ENCODE measurements around the gene FAM20C. TPM values are rescaled to one million over a fixed set of nuclear protein-coding genes. Genes with fewer than 3 reads are reported as not detected.

The FAM20C gene
- total and polyA plus RNA-seq, 2 of the 8 experiments (the other 6 are each of a cell fraction or from before 2014, with no cell fraction given) = 9.5 to 34.8 TPM

DNA sequence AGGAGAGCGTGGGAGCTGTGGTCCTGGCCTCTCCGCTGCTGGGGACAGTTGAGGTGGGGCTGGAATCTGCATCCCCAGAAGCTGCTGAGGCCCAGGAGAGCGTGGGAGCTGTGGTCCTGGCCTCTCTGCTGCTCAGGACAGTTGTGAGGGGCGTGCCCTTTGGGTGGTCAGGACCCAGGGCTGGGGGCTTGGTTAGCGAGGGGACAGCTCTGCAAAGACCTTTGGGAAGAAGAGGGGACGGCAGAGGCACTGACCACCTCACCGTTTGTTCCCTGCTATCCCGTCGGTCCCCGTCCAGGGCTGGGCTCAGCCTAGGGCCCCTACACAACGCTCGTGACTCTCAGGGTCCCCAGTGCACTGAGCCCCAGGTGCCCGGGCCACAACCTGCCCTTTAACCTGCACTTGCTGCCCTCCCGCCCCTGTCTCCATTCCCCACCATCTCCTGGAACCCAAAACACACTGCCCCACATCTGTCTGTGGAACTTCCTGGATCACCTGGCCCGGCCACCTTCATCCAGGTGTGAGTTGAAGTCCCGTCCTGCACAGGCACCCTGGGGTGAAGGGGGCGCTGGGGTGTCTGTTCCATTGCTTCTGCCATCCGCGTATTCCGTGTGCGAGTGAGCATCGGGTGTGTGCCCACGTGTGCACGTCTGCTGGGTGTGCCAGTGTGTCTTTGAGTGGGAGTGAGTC is 111.7 kb downstream of the FAM20C start:
- Histone ChIP-seq H3K56ac (replicated peaks; ENCODE audit: insufficient read length, low read depth, low read length) (no peak overlapping the region), H2BK12ac (ENCODE audit: low read depth, low read length) (peak overlapping the region; percentile 1; the same call in 1 of the 2 replicates), H3K14ac (ENCODE audit: insufficient read length) (no peak overlapping the region), H4K5ac (ENCODE audit: insufficient read length, low read depth, low read length) (no peak overlapping the region), H4K20me1 (replicated peaks in 1 of 2; ENCODE audit: control insufficient read depth in 1 of 2, insufficient read depth in 2 of 2, low read length in 2 of 2) (peaks cover 0 to 6% of the 10 kb centered on the region in 2 experiments), H3K23ac (ENCODE audit: insufficient read length) (no peak overlapping the region), H3K9me3 (ENCODE audit: insufficient read depth in 2 of 2, low read depth in 1 of 2, low read length in 1 of 2) (peaks cover 9% of the 10 kb centered on the region in 2 experiments; a peak in 3 of 4 replicates), H4K91ac (replicated peaks; ENCODE audit: insufficient read length, low read length) (no peak overlapping the region), H3K4me3 (ENCODE audit: extremely low read depth in 1 of 4, insufficient read depth in 2 of 4, low read depth in 3 of 4, low read length in 4 of 4) (no peak overlapping the region), H2AK5ac (ENCODE audit: low read depth, low read length) (peak overlapping the region; percentile 56; the same call in 1 of the 2 replicates), H2BK15ac (ENCODE audit: low read length) (no peak overlapping the region), H3K4me1 (replicated peaks in 1 of 4; ENCODE audit: control insufficient read depth in 3 of 4, insufficient read depth in 4 of 4, low read length in 3 of 4) (no peaks in the 10 kb centered on the region), H3K27ac (ENCODE audit: low read depth, low read length) (no peak overlapping the region), H2BK20ac (ENCODE audit: low read length) (no peak overlapping the region), H3K4me2 (ENCODE audit: insufficient read depth in 1 of 2, low read depth in 2 of 2, low read length in 2 of 2) (no peak overlapping the region), H2BK120ac (replicated peaks; ENCODE audit: low read depth, low read length) (no peak overlapping the region), H3K27me3 (replicated peaks in 1 of 4; ENCODE audit: control insufficient read depth in 3 of 4, extremely low read depth in 1 of 4, insufficient read depth in 3 of 4, low read length in 3 of 4) (no peaks in the 10 kb centered on the region), H3K79me1 (ENCODE audit: low read depth, low read length) (no peaks in the 10 kb centered on the region), H3K23me2 (ENCODE audit: low read depth, low read length) (peaks cover 3% of the 10 kb centered on the region; the same call in 1 of the 2 replicates), H4K8ac (ENCODE audit: extremely low read depth, insufficient read depth, low read length) (no peak overlapping the region), H2AFZ (ENCODE audit: low read length) (no peak overlapping the region), H2BK5ac (ENCODE audit: low read depth, low read length) (no peak overlapping the region), H3K18ac (ENCODE audit: extremely low read depth, low read length) (no peak overlapping the region), H3K4ac (replicated peaks; ENCODE audit: insufficient read length, low read depth, low read length) (no peak overlapping the region), H3K79me2 (ENCODE audit: control insufficient read depth in 1 of 2, insufficient read depth in 2 of 2, low read length in 2 of 2) (no peaks in the 10 kb centered on the region), H3K9ac (replicated peaks in 1 of 4; ENCODE audit: extremely low read depth in 1 of 4, low read depth in 3 of 4, low read length in 3 of 4) (no peak overlapping the region), H3K36me3 (ENCODE audit: control insufficient read depth in 2 of 4, insufficient read depth in 4 of 4, low read length in 3 of 4) (no peaks in the 10 kb centered on the region; a peak in 1 of 8 replicates)
- POLR2A ChIA-PET (ENCODE audit: partially characterized antibody) = no interaction called here
- FAIRE-seq (no peak), DNase-seq (ENCODE audit: low read depth in 1 of 2, low spot score in 2 of 2) (no peak)
- CTCF ChIA-PET (ENCODE audit: partially characterized antibody) = no interaction called here
- 94% methylated on average over 18 of the region's 24 CpGs; no CpG with 5 or more reads in 1 of the 2 experiments for WGBS, 2 experiments (ENCODE audit: extremely low coverage in 1 of 2, insufficient coverage in 1 of 2, insufficient read length in 1 of 2, insufficient replicate concordance in 2 of 2, low coverage in 1 of 2, low lambda C conversion rate in 2 of 2, missing lambda C conversion rate in 1 of 2)
- TF ChIP-seq FOSL1 (IDR thresholded peaks at IDR 0.05; ENCODE audit: insufficient read depth, low read depth, low read length) (no peak), CTBP2 (IDR thresholded peaks at IDR 0.05; ENCODE audit: borderline replicate concordance, insufficient read depth, insufficient read length, low read length) (no peak), RAD21 (IDR thresholded peaks at IDR 0.05 in 1 of 2, conservative IDR thresholded peaks at IDR 0.05 in 1 of 2; ENCODE audit: low read depth in 2 of 2, low read length in 2 of 2) (no peak), SIRT6 (IDR thresholded peaks at IDR 0.05; ENCODE audit: low read length) (no peak), ATF3 (IDR thresholded peaks at IDR 0.05; ENCODE audit: insufficient read depth, low read depth, low read length) (no peak)
